SJCRH30 (cell line): Measurements from ENCODE around the gene ZMYND8. TPM values are rescaled to one million over a fixed set of nuclear protein-coding genes. Genes with fewer than 3 reads are reported as not detected.

Experiments
- DNase-seq, 2 experiments: peaks; one replicate each; pipeline ENCODE4 v3.0.0-alpha.2; 2015 to 2020
- H3K27ac ChIP-seq: fragments of 250-450 bp; sonication (Bioruptor Pico); 2 replicates; pipeline ENCODE4 v1.5.1; 2020; ENCODE audit warnings: mild to moderate bottlenecking, moderate library complexity
- H3K27me3 ChIP-seq: fragments of 250-450 bp; sonication (Bioruptor Pico); 2 replicates; pipeline ENCODE4 v1.5.1; 2020; ENCODE audit warnings: mild to moderate bottlenecking, moderate library complexity
- H3K36me3 ChIP-seq: fragments of 250-450 bp; sonication (Bioruptor Pico); 2 replicates; pipeline ENCODE4 v1.5.1; 2020; ENCODE audit warnings: mild to moderate bottlenecking, moderate library complexity
- H3K4me1 ChIP-seq: fragments of 250-450 bp; sonication (Bioruptor Pico); 2 replicates; pipeline ENCODE4 v1.5.1; 2020; ENCODE audit warnings: mild to moderate bottlenecking, moderate library complexity
- H3K4me3 ChIP-seq: fragments of 250-450 bp; sonication (Bioruptor Pico); 2 replicates; pipeline ENCODE4 v1.5.1; 2020; ENCODE audit warnings: mild to moderate bottlenecking, moderate library complexity
- H3K9me3 ChIP-seq: fragments of 250-450 bp; sonication (Bioruptor Pico); replicated peaks from 2 replicates; pipeline ENCODE4 v1.5.1; 2020; ENCODE audit warnings: mild to moderate bottlenecking, moderate library complexity
- total RNA-seq: library from RNA; depleted of rRNA; stranded (reverse); fragments of >200 nt; shearing (Covaris generic); gene quantifications from 2 replicates; pipeline ENCODE4 v1.2.3, GENCODE V29; 2014

Gene ZMYND8
- total RNA-seq, 1 experiment from 2014 or later, result 45.8 TPM

DNA sequence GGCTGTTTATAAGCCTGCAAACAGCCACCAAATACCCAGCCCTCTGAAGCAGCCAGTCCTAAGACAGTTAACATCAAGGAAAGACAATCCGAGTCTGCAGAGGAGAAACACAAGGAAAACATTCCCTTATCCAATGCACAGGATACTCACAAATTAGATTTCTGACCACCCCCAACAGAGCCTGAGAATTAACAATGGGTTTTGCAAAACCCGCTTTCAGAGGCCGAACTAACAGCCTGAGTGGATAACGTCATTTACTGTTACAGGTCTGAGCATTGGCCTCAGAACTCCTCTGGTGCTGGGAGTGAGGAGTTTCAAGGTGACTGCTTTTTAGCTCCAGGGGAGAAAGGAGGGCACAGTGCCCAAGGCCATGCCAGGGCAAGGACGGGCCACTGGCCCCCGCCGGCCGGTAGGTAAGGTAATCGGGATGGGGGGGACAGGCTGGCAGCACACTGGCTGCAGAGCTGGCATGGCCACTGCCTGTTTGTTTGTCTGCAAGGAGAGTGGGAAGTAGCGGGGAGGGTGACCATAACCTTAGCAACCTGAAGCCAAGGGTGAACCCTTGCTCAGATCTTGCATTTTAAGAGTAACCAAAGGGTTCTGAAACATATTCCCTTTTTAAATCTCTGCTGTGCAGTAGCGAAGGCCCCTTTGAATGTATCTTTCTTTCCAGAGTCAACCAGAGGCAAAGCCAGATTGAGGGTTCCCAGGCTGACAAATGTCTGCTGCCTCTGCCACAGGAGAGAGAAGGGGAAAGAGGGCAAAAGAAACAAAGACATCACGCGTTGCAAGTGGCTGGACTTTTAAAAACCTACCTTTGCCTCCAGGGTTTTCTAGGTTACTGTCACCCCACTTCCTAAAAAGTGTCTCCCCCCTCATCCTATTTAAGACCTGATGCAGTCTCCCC, 3.9 kb downstream of the ZMYND8 start:
- Histone ChIP-seq H3K4me1 (peaks cover 32% of the 10 kb centered on the region), H3K27ac (no peak overlapping the region), H3K36me3 (peaks cover 37% of the 10 kb centered on the region), H3K27me3 (no peaks in the 10 kb centered on the region), H3K4me3 (no peak overlapping the region), H3K9me3 (no peaks in the 10 kb centered on the region)
- no peak for DNase-seq

GRCh38 chr20:47351643-47352331, 4.7 kb downstream of the ZMYND8 start:
- DNase-seq, result no peak
- no peak overlapping the region for H3K4me3 ChIP-seq
- no peaks in the 10 kb centered on the region for H3K9me3 ChIP-seq
- peaks cover 45% of the 10 kb centered on the region for H3K36me3 ChIP-seq
- peaks cover 25% of the 10 kb centered on the region for H3K4me1 ChIP-seq
- no peaks in the 10 kb centered on the region for H3K27me3 ChIP-seq
- H3K27ac ChIP-seq, result no peak overlapping the region

DNA sequence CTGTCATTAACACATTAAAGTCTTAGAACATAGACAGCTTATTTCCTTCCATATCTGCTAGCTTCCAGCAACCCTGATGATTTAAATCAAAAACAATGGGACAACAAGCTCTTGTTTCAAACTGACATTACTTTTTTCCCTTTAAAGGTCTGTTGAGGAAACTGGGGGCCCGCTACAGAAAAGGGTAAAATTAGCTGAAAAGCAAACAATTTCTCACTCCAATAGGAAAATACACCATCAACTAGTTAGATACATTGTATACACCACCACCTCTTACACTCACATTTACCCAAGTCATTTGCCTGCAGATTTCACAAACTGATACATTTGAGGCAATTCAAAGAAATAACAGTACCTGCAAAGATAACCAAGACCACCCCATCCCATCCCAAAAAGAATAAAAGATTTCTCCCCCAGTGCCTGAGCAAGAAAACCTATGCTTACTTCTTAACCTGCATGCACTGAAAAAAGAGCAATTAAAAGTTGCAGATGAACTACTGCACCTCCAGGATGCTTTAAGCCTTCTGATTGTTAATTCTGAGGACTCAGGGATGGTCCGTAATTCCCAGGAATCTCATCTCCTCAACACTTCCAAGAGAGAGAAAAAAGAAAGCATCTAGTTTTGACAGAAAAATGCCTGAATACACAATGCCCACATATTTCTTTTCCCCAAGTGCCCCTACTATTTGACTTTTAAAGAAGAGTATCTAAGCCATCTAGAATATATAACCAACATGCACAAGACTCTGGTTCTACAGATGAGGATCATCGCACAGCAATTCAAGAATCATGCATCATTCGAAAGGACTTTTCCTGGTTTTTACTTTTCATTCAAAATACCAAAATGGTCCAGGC, 5.6 kb downstream of the ZMYND8 start:
- no peak for DNase-seq
- Histone ChIP-seq H3K36me3 (peaks cover 50% of the 10 kb centered on the region), H3K4me1 (peaks cover 24% of the 10 kb centered on the region), H3K27ac (no peak overlapping the region), H3K9me3 (no peaks in the 10 kb centered on the region), H3K4me3 (no peak overlapping the region), H3K27me3 (no peaks in the 10 kb centered on the region)

GRCh38 chr20:47350181-47350550, 6.3 kb downstream of the ZMYND8 start:
- H3K27me3 ChIP-seq, result no peaks in the 10 kb centered on the region
- peaks cover 21% of the 10 kb centered on the region for H3K4me1 ChIP-seq
- peaks cover 53% of the 10 kb centered on the region for H3K36me3 ChIP-seq
- no peak overlapping the region for H3K4me3 ChIP-seq
- no peak overlapping the region for H3K27ac ChIP-seq
- no peaks in the 10 kb centered on the region for H3K9me3 ChIP-seq
- no peak for DNase-seq

GRCh38 chr20:47349365-47350180, 6.9 kb downstream of the ZMYND8 start:
- Histone ChIP-seq H3K27ac (no peak overlapping the region), H3K9me3 (no peaks in the 10 kb centered on the region), H3K27me3 (no peaks in the 10 kb centered on the region), H3K36me3 (peaks cover 57% of the 10 kb centered on the region), H3K4me1 (peaks cover 15% of the 10 kb centered on the region), H3K4me3 (no peak overlapping the region)
- no peak for DNase-seq

DNA sequence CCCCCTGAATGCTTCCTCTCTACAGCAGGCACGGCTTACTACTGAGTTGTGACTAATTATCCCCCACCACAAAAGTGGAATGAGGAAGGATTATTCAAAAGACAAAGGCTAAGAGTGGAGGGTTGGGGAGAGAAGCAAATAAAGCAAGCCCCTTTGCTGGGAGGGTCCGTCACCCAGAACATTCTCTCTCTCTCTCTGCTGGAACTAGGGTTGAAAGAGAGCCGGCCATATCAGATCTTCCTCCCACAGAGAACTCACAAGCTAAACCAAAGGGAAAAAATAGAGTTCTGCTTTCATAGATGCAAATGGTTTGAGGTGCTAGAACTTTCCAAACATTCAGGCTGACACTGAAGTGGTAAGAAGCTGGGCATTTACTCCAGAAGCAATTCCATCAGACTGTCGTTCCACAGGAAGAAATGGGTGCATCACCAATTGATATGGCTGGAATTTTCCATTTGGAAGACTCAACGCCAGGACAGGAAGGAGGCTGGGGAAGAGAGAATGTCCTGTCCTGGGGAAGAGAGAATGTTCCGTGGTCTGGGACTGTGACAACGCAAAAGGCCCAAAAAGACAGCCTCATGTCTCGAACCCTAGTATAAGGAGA, 7.9 kb downstream of the ZMYND8 start:
- H3K36me3 ChIP-seq, result peaks cover 66% of the 10 kb centered on the region
- peaks cover 8% of the 10 kb centered on the region for H3K4me1 ChIP-seq
- no peaks in the 10 kb centered on the region for H3K9me3 ChIP-seq
- DNase-seq, result no peak
- no peak overlapping the region for H3K4me3 ChIP-seq
- H3K27ac ChIP-seq, result no peak overlapping the region
- no peaks in the 10 kb centered on the region for H3K27me3 ChIP-seq

DNA sequence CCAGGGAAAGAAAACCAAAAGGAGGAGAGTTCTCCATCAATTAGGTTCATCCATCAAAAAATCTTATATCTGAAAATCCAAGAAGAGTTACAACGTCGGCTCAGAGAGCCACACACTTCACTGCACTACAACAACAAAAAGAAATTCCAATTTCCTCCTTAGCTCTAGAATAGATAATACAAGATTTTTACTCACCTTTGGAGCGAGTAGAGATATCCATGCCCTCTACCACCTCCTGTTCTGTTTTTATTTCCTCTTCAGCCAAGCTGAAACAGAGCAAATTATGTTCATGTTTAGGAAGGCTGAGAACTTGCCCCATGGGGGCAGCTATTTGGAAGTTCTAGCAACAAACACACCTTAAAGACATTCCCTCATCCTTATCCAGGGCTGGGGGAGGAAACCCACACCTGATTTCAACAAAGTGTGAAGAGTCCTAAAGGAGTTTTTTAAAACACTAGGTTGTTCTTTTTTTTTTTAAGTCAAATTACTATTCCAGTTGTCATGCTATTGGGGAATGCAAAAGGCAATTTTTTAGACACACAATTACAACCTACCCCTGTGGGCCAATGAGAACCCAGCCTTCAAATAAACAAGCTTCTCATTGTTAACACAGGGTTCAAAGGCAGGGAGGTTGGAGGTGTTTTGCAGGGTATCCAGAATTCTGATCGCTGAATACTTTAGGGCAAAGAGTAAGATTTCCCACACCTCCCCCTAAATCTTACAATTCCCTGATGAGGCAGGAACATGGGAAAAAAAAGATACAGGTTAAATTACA, 8.7 kb downstream of the ZMYND8 start:
- Histone ChIP-seq H3K4me1 (peaks cover 8% of the 10 kb centered on the region), H3K27ac (no peak overlapping the region), H3K9me3 (no peaks in the 10 kb centered on the region), H3K27me3 (no peaks in the 10 kb centered on the region), H3K36me3 (peaks cover 66% of the 10 kb centered on the region), H3K4me3 (no peak overlapping the region)
- DNase-seq, result no peak

- peaks cover 64% of the 10 kb centered on the region for H3K36me3 ChIP-seq
- H3K27me3 ChIP-seq, result no peaks in the 10 kb centered on the region
- no peak for DNase-seq
- peaks cover 8% of the 10 kb centered on the region for H3K4me1 ChIP-seq
- H3K4me3 ChIP-seq, result no peak overlapping the region
- H3K9me3 ChIP-seq, result no peaks in the 10 kb centered on the region
- H3K27ac ChIP-seq, result no peak overlapping the region
Observed at GRCh38 chr20:47346172-47346571, 10.3 kb downstream of the ZMYND8 start.

GRCh38 chr20:47345214-47345613, 11.3 kb downstream of the ZMYND8 start:
- H3K9me3 ChIP-seq, result no peaks in the 10 kb centered on the region
- peaks cover 65% of the 10 kb centered on the region for H3K36me3 ChIP-seq
- no peak for DNase-seq
- H3K4me1 ChIP-seq, result peaks cover 3% of the 10 kb centered on the region; the same call in 1 of the 2 replicates
- no peaks in the 10 kb centered on the region for H3K27me3 ChIP-seq
- no peak overlapping the region for H3K27ac ChIP-seq
- no peak overlapping the region for H3K4me3 ChIP-seq

DNA sequence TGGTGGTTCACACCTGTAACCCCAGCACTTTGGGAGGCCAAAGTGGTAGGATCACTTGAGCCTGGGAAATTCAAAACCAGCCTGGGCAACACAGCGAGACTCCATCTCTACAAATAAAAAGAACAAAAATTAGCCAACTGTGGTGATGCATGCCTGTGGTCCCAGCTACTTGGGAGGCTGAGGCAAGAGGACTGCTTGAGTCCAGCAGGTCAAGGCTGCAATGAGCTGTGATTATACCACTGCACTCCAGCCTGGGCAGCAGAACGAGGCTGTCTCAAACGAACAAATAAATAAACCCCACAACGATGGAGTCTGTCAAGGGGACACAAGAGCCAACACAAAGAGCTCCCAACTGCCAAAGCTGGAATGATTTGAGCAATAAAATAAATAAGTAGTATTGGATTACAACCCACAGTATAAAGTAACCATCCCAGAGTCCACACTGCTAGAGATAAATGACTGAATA, 13.5 kb downstream of the ZMYND8 start:
- Histone ChIP-seq H3K4me3 (no peak overlapping the region), H3K36me3 (peaks cover 66% of the 10 kb centered on the region), H3K27me3 (no peaks in the 10 kb centered on the region), H3K27ac (no peak overlapping the region), H3K4me1 (no peaks in the 10 kb centered on the region), H3K9me3 (no peaks in the 10 kb centered on the region)
- DNase-seq, result no peak

- Histone ChIP-seq H3K27ac (no peak overlapping the region), H3K4me3 (no peak overlapping the region), H3K36me3 (peaks cover 55% of the 10 kb centered on the region), H3K27me3 (no peaks in the 10 kb centered on the region), H3K9me3 (no peaks in the 10 kb centered on the region), H3K4me1 (peaks cover 5% of the 10 kb centered on the region; the same call in 1 of the 2 replicates)
- DNase-seq, result no peak
Observed at GRCh38 chr20:47338131-47338628, 18.3 kb downstream of the ZMYND8 start.

DNA sequence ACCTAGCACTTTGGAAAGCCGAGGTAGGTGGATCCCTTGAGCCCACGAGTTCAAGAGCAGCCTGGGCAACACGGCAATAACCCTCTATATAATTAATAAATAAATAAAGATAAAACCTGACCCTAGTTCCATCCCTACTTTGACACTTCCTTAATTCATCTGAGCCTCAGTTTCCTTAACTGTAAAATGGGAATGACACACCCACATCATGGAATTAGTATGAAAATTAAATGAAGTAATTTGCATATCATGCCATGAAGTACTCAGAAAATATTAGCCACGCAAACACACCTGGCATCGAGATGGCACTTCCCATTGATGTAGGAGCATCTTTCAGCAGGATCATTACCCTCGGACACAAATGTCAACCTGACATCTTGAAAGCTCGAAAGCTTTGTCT, 19.1 kb downstream of the ZMYND8 start:
- no peak overlapping the region for H3K27ac ChIP-seq
- peaks cover 55% of the 10 kb centered on the region for H3K36me3 ChIP-seq
- H3K4me1 ChIP-seq, result peaks cover 5% of the 10 kb centered on the region; the same call in 1 of the 2 replicates
- H3K9me3 ChIP-seq, result no peaks in the 10 kb centered on the region
- no peak overlapping the region for H3K4me3 ChIP-seq
- H3K27me3 ChIP-seq, result no peaks in the 10 kb centered on the region
- DNase-seq, result no peak
